ENCODE measurements around the gene TRDN.

Gene TRDN

DNA sequence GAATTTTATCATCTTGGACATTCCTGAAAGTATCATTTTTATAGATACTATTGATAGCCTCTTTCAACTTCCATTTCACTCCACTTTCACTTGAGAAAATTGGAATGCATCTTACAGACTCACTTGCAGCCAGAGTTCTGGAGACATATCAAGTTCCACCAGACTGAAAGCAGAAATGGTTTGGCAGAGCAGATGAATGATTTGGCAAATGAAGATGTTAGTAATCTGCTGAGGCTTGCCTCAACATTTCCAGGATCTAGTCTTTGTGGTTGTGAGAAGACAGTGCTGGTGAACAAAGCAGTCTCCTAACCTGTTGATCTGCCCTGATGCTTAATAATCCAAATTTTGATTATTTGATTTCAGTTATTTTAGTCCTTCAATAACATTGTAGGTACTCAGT is 202.6 kb downstream of the TRDN start:
- H3K79me2 ChIP-seq (ENCODE audit: insufficient read depth, low read length) = no peaks in the 10 kb centered on the region
- H3K4me2 ChIP-seq (ENCODE audit: insufficient read depth, low read length) = no peak overlapping the region
- no peaks in the 10 kb centered on the region for H3K9me3 ChIP-seq (ENCODE audit: insufficient read depth, low read length, severe bottlenecking)
- no peaks in the 10 kb centered on the region for H3K27me3 ChIP-seq (ENCODE audit: insufficient read depth, low read length, poor library complexity)
- DNase-seq (no peak), ATAC-seq (ENCODE audit: insufficient read depth, low read depth) (no peak)
- H3K4me3 ChIP-seq (ENCODE audit: low read depth in 1 of 2, low read length in 2 of 2) = no peak overlapping the region
- no peaks in the 10 kb centered on the region for H4K20me1 ChIP-seq (ENCODE audit: insufficient read depth, low read length)
- H3K9ac ChIP-seq (ENCODE audit: low read depth, low read length) = no peak overlapping the region
- no peak overlapping the region for H2AFZ ChIP-seq (ENCODE audit: low read depth, low read length)
- TF ChIP-seq CTCF (IDR thresholded peaks at IDR 0.05; ENCODE audit: borderline replicate concordance, extremely low read depth, low read length, poor library complexity, severe bottlenecking) (no peak), EZH2 (IDR thresholded peaks at IDR 0.05; ENCODE audit: borderline replicate concordance, low read depth, low read length, severe bottlenecking) (no peak)
- H3K27ac ChIP-seq (ENCODE audit: low read length) = no peak overlapping the region
- no peaks in the 10 kb centered on the region for H3K36me3 ChIP-seq (ENCODE audit: insufficient read depth, low read length)
- H3K4me1 ChIP-seq (ENCODE audit: insufficient read depth, low read length) = no peaks in the 10 kb centered on the region

DNA sequence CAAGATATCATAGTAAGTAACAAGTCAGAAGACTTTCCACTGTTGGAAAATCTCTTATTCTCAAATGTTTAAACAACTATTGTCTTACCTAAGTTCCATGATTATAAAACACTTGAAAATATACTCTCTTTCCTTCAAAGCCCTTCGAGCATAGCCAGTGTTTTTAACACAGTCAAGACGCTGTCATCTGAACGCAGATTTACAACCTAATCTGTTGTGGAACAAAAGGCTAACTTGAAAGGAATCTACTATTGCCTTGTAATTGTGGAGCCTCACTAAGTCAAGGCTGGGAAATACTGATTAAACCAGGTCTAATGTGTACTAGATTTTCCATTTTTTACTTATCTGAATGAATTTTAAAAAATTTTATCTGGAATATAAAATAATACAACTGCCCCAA is 205.8 kb downstream of the TRDN start:
- no peak overlapping the region for H3K4me2 ChIP-seq (ENCODE audit: insufficient read depth, low read length)
- H3K4me1 ChIP-seq (ENCODE audit: insufficient read depth, low read length) = no peaks in the 10 kb centered on the region
- ATAC-seq (ENCODE audit: insufficient read depth, low read depth) = no peak
- H3K36me3 ChIP-seq (ENCODE audit: insufficient read depth, low read length) = no peaks in the 10 kb centered on the region
- H3K9me3 ChIP-seq (ENCODE audit: insufficient read depth, low read length, severe bottlenecking) = no peaks in the 10 kb centered on the region
- no peak overlapping the region for H3K9ac ChIP-seq (ENCODE audit: low read depth, low read length)
- no peak for TF ChIP-seq EZH2 (IDR thresholded peaks at IDR 0.05; ENCODE audit: borderline replicate concordance, low read depth, low read length, severe bottlenecking)
- TF ChIP-seq CTCF (IDR thresholded peaks at IDR 0.05; ENCODE audit: borderline replicate concordance, extremely low read depth, low read length, poor library complexity, severe bottlenecking) = no peak
- no peaks in the 10 kb centered on the region for H4K20me1 ChIP-seq (ENCODE audit: insufficient read depth, low read length)
- no peak overlapping the region for H3K27ac ChIP-seq (ENCODE audit: low read length)
- H3K27me3 ChIP-seq (ENCODE audit: insufficient read depth, low read length, poor library complexity) = no peaks in the 10 kb centered on the region
- H2AFZ ChIP-seq (ENCODE audit: low read depth, low read length) = no peak overlapping the region
- no peak for DNase-seq
- no peak overlapping the region for H3K4me3 ChIP-seq (ENCODE audit: low read depth in 1 of 2, low read length in 2 of 2)
- no peaks in the 10 kb centered on the region for H3K79me2 ChIP-seq (ENCODE audit: insufficient read depth, low read length)

- H3K4me1 ChIP-seq (ENCODE audit: insufficient read depth, low read length) = no peaks in the 10 kb centered on the region
- H3K27me3 ChIP-seq (ENCODE audit: insufficient read depth, low read length, poor library complexity) = no peaks in the 10 kb centered on the region
- H3K27ac ChIP-seq (ENCODE audit: low read length) = no peak overlapping the region
- no peak overlapping the region for H3K4me2 ChIP-seq (ENCODE audit: insufficient read depth, low read length)
- H3K9ac ChIP-seq (ENCODE audit: low read depth, low read length) = no peak overlapping the region
- no peaks in the 10 kb centered on the region for H3K9me3 ChIP-seq (ENCODE audit: insufficient read depth, low read length, severe bottlenecking)
- no peak for TF ChIP-seq EZH2 (IDR thresholded peaks at IDR 0.05; ENCODE audit: borderline replicate concordance, low read depth, low read length, severe bottlenecking)
- no peak for TF ChIP-seq CTCF (IDR thresholded peaks at IDR 0.05; ENCODE audit: borderline replicate concordance, extremely low read depth, low read length, poor library complexity, severe bottlenecking)
- no peaks in the 10 kb centered on the region for H4K20me1 ChIP-seq (ENCODE audit: insufficient read depth, low read length)
- ATAC-seq (ENCODE audit: insufficient read depth, low read depth) = no peak
- DNase-seq = no peak
- H3K79me2 ChIP-seq (ENCODE audit: insufficient read depth, low read length) = no peaks in the 10 kb centered on the region
- no peak overlapping the region for H3K4me3 ChIP-seq (ENCODE audit: low read depth in 1 of 2, low read length in 2 of 2)
- no peaks in the 10 kb centered on the region for H3K36me3 ChIP-seq (ENCODE audit: insufficient read depth, low read length)
- no peak overlapping the region for H2AFZ ChIP-seq (ENCODE audit: low read depth, low read length)
These were observed 209.7 kb downstream of the TRDN start for GRCh38 chr6:123427008-123427407.

DNA sequence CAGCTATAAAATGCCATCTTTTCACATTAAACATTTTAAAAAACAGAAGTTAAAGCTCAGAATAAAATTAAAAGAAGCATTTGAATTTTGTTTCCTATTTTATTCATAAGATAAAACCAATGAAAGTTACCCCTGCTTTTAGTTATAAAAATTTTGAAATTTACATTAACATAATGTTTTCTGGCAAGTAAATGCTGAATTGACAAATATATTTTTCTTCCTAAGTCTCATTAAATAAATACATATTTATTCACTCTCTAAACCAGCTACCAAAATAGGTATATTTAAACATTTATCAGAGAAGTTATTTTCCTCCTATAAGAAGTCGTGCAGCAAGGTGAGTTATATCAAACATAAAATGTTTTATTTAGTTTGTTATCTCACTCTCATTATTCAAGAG is 213.6 kb downstream of the TRDN start:
- Histone ChIP-seq H3K27ac (ENCODE audit: low read length) (no peak overlapping the region), H4K20me1 (ENCODE audit: insufficient read depth, low read length) (no peaks in the 10 kb centered on the region), H3K36me3 (ENCODE audit: insufficient read depth, low read length) (no peaks in the 10 kb centered on the region), H3K79me2 (ENCODE audit: insufficient read depth, low read length) (no peaks in the 10 kb centered on the region), H3K4me2 (ENCODE audit: insufficient read depth, low read length) (no peak overlapping the region), H3K9me3 (ENCODE audit: insufficient read depth, low read length, severe bottlenecking) (no peaks in the 10 kb centered on the region), H3K27me3 (ENCODE audit: insufficient read depth, low read length, poor library complexity) (peaks cover 8% of the 10 kb centered on the region), H3K9ac (ENCODE audit: low read depth, low read length) (no peak overlapping the region), H2AFZ (ENCODE audit: low read depth, low read length) (no peak overlapping the region), H3K4me1 (ENCODE audit: insufficient read depth, low read length) (no peaks in the 10 kb centered on the region), H3K4me3 (ENCODE audit: low read depth in 1 of 2, low read length in 2 of 2) (no peak overlapping the region)
- DNase-seq (no peak), ATAC-seq (ENCODE audit: insufficient read depth, low read depth) (no peak)
- TF ChIP-seq EZH2 (IDR thresholded peaks at IDR 0.05; ENCODE audit: borderline replicate concordance, low read depth, low read length, severe bottlenecking) = no peak
- no peak for TF ChIP-seq CTCF (IDR thresholded peaks at IDR 0.05; ENCODE audit: borderline replicate concordance, extremely low read depth, low read length, poor library complexity, severe bottlenecking)
